Measurements from ENCODE around the gene TRPT1. TPM values are rescaled to one million over a fixed set of nuclear protein-coding genes. Genes with fewer than 3 reads are reported as not detected.

The TRPT1 gene
- total RNA-seq, 1 experiment from 2014 or later: 66.1 TPM

DNA sequence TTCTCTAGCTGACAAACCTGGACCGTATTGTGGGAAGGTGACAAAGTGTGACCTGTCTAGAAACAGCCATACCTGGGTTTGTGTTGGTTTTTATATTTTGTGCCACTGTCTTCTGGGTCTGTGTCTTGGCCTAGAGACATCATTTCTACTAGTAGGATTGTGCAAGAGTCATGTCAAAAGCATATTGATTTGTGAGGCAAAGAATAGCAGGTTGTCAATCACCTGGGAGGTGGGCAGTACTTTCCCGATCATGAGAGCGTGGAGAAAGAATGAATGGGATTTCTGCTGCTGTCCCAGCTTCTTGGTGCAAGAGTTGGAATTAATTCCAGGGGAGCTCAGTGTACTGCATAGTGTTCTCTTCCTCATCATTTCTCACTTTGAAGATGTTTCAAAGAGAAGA lies 24.4 kb downstream of the TRPT1 start:
- no peak overlapping the region for H3K4me3 ChIP-seq (ENCODE audit: low read depth in 2 of 2, low read length in 2 of 2)
- no peak overlapping the region for H3K27ac ChIP-seq (ENCODE audit: low read length)
- H3K27me3 ChIP-seq (ENCODE audit: control insufficient read depth, insufficient read depth, low read length): no peaks in the 10 kb centered on the region
- no TSS peak for BruUV-seq (replicated peaks)
- H3K4me1 ChIP-seq (ENCODE audit: control insufficient read depth, insufficient read depth, low read length): no peaks in the 10 kb centered on the region
- ChIA-PET CTCF (interaction anchor here (0.6 kb wide), 1 partner anchor 366 kb away, joined by 6 read pairs; no protein-coding TSS in a partner anchor), POLR2A (no interaction called here)
- intact Hi-C loops (cut with micrococcal nuclease; ENCODE audit: unreplicated experiment): no loop called here
- ATAC-seq (no peak), DNase-seq (ENCODE audit: low read depth, low spot score) (no peak)
- H3K36me3 ChIP-seq (ENCODE audit: control insufficient read depth, insufficient read depth, low read length): peaks cover 43% of the 10 kb centered on the region
- no peaks in the 10 kb centered on the region for H3K9me3 ChIP-seq (ENCODE audit: control insufficient read depth, insufficient read depth, low read depth, low read length)
- in situ Hi-C loops (cut with HindIII; ENCODE audit: low pct_unique_long_range_greater_than_20kb, low sequenced_read_pairs): no loop called here
- TF ChIP-seq TCF7L2 (IDR thresholded peaks at IDR 0.05; ENCODE audit: low read depth, low read length) (no peak), POLR2AphosphoS5 (IDR thresholded peaks at IDR 0.05; ENCODE audit: low read depth, low read length) (no peak), CTCF (IDR thresholded peaks at IDR 0.05) (no peak), SIN3A (IDR thresholded peaks at IDR 0.05; ENCODE audit: borderline replicate concordance, insufficient read depth, low read depth, low read length) (no peak)
- TF ChIP-seq, protein P1, sequence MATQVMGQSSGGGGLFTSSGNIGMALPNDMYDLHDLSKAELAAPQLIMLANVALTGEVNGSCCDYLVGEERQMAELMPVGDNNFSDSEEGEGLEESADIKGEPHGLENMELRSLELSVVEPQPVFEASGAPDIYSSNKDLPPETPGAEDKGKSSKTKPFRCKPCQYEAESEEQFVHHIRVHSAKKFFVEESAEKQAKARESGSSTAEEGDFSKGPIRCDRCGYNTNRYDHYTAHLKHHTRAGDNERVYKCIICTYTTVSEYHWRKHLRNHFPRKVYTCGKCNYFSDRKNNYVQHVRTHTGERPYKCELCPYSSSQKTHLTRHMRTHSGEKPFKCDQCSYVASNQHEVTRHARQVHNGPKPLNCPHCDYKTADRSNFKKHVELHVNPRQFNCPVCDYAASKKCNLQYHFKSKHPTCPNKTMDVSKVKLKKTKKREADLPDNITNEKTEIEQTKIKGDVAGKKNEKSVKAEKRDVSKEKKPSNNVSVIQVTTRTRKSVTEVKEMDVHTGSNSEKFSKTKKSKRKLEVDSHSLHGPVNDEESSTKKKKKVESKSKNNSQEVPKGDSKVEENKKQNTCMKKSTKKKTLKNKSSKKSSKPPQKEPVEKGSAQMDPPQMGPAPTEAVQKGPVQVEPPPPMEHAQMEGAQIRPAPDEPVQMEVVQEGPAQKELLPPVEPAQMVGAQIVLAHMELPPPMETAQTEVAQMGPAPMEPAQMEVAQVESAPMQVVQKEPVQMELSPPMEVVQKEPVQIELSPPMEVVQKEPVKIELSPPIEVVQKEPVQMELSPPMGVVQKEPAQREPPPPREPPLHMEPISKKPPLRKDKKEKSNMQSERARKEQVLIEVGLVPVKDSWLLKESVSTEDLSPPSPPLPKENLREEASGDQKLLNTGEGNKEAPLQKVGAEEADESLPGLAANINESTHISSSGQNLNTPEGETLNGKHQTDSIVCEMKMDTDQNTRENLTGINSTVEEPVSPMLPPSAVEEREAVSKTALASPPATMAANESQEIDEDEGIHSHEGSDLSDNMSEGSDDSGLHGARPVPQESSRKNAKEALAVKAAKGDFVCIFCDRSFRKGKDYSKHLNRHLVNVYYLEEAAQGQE (IDR thresholded peaks at IDR 0.05; ENCODE audit: insufficient read depth in 1 of 2, low read depth in 2 of 2, low read length in 1 of 2): no peak

- POLR2A ChIA-PET: no interaction called here
These were observed 27.5 kb downstream of the TRPT1 start for GRCh38 chr11:64198511-64198910.

More at GRCh38 chr11:64198511-64198910, 27.5 kb downstream of the TRPT1 start:
- no peaks in the 10 kb centered on the region for H3K4me1 ChIP-seq (ENCODE audit: control insufficient read depth, insufficient read depth, low read length)
- peaks cover 52% of the 10 kb centered on the region for H3K36me3 ChIP-seq (ENCODE audit: control insufficient read depth, insufficient read depth, low read length)
- no TSS peak for BruUV-seq (replicated peaks)
- no peaks in the 10 kb centered on the region for H3K9me3 ChIP-seq (ENCODE audit: control insufficient read depth, insufficient read depth, low read depth, low read length)
- H3K4me3 ChIP-seq (ENCODE audit: low read depth in 2 of 2, low read length in 2 of 2): no peak overlapping the region
- H3K27me3 ChIP-seq (ENCODE audit: control insufficient read depth, insufficient read depth, low read length): no peaks in the 10 kb centered on the region
- TF ChIP-seq SIN3A (IDR thresholded peaks at IDR 0.05; ENCODE audit: borderline replicate concordance, insufficient read depth, low read depth, low read length): no peak
- no peak for TF ChIP-seq CTCF (IDR thresholded peaks at IDR 0.05)
- TF ChIP-seq TCF7L2 (IDR thresholded peaks at IDR 0.05; ENCODE audit: low read depth, low read length): no peak
- no peak for TF ChIP-seq POLR2AphosphoS5 (IDR thresholded peaks at IDR 0.05; ENCODE audit: low read depth, low read length)
- TF ChIP-seq, protein P1 (IDR thresholded peaks at IDR 0.05; ENCODE audit: insufficient read depth in 1 of 2, low read depth in 2 of 2, low read length in 1 of 2): no peak
- intact Hi-C loops (cut with micrococcal nuclease; ENCODE audit: unreplicated experiment): no loop called here
- CTCF ChIA-PET: no interaction called here
- ATAC-seq (no peak), DNase-seq (ENCODE audit: low read depth, low spot score) (no peak)
- in situ Hi-C loops (cut with HindIII; ENCODE audit: low pct_unique_long_range_greater_than_20kb, low sequenced_read_pairs): no loop called here
- no peak overlapping the region for H3K27ac ChIP-seq (ENCODE audit: low read length)

Data from Panc1 (cell line).